ENCODE results near the gene COL6A2.
"Not testable (repeated sequence)": the region's sequence is repeated elsewhere in the genome, so short reads cannot be mapped to it uniquely, and the experiment has no call there.

COL6A2 gene

DNA sequence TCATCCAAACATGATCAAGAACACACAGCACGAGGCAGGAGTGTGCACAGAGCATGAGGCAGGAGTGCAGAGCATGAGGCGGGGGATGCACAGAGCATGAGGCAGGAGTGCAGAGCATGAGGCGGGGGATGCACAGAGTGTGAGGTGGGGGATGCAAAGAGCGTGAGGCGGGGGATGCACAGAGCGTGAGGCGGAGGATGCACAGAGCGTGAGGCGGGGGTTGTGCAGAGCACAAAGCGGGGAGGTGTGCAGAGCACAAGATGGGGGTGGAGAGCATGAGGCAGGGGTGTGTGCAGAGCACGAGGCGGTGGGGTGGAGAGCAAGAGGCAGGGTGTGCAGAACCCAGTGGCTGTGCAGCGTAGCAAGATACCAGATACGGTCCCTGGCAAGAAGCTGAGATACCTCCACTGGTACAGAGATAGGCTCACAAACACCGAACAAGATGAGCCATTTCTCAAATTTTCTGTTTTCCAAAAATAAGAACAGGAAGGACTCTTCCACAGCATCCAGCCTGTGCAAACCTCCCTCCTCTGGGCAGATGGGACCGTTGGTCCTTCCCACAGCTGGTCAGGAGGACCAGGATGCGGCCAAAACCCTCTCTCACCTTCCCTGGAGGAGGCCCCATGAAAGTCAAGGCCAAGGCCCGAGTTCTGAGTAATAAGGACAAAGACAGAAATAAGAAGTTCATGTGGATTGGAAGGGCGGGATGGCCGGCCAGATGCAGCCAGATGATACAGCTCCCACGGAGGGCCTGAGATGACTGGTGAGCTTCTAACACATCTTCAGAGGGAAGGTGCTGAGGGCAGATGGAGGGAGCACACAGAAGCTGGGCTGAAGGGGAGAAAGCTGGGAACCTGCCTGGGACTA lies 74.3 kb downstream of the COL6A2 start:
- DNase-seq (ENCODE audit: low read depth, low spot score), result no peak

DNA sequence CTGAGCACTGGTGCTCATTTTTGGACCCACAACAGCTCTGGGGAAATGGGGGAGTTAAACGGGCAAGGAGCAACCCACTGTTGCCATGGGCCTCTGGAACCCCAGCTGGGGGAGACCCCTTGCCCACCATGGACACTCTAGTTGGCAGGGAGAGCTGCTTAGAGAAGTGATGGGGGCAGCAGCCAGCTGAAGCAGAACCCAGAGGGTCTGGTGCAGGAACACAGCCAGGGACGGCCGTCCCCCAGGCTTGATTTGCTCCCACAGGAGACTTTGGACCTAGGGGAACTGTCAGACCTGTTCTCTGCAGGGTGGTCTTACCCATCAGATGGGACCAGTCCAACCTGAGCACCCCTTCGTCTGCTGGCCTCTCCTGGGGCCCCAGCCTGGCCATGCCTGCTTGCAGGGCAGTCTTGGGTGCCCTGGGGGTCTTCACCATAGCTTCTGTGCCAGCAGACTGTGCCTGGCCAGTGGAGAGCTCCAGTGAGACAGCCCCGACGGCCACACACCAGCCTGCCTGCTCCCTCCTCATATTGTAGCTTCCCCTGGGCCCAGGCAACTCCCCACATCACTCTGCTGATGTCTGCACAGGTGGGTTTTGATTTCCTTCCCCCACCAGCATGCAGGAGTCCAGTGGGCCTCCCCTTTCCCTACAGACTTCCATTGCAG lies 75.1 kb downstream of the COL6A2 start:
- no peak for DNase-seq (ENCODE audit: low read depth, low spot score)

DNA sequence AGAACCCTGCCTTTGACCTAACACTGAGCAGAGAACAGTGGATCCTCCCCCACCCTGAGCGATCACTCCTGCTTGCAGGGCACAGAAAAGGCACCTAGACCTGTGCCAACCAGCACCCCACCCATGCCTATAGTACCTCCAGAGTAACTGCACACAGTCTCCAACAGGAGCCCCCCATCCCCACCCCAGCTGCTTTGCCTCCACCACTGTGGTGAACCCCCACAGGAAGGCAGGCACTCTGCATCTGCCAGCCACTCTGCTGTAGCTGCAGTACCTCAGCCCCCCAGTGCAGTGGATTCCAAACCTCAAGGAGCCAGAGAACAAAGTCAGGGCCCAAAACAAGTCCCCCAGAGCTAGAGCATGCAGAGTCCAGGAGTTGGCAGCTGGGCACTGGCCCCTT lies 75.7 kb downstream of the COL6A2 start:
- DNase-seq (ENCODE audit: low read depth, low spot score), result no peak

DNA sequence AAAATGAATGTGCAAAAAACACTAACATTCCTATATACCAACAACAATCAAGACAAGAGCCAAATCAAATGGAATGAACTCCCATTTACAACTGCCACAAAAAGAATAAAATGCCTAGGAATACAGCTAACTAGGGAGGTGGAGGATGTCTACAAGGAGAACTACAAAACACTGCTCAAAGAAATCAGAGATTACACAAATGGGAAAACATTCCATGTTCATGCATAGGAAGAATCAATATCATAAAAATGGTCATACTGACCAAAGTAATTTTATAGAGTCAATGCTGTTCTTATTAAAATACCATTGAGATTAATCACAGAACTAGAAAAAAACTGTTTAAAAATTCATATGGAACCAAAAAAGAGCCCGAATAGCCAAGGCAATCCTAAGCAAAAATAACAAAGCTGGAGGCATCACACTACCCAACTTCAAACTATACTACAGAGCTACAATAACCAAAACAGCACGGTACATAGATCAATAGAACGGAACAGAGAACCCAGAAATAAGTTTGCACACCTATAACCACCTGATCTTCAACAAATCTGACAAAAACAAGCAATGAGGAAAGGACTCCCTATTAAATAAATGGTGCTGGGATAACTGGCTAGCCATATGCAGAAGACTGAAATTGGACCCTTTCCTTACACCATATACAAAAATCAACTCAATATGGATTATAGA lies 78.7 kb downstream of the COL6A2 start:
- not testable (repeated sequence) for DNase-seq (ENCODE audit: low read depth, low spot score)

DNA sequence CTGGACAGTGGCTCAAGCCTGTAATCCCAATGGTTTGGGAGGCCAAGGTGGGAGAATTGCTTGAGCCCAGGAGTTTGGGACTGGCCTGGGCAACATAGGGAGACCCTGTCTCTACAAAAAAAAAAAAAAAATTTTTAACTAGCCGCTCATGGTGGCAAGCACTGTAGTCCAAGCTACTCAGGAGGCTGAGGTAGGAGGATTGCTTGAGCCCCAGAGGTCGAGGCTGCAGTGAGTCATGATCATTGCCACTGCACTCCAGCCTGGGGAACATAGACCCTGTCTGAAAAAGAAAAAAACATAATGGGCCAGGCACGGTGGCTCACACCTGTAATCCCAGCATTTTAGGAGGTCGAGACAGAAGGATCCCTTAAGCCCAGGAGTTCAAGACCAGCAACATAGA lies 81.0 kb downstream of the COL6A2 start:
- DNase-seq (ENCODE audit: low read depth, low spot score), result no peak
